ENCODE results near the gene PIK3AP1.

Gene PIK3AP1

GRCh38 chr10:96647466-96647865 is 72.8 kb downstream of the PIK3AP1 start:
- H2AFZ ChIP-seq (ENCODE audit: low read length) = no peak overlapping the region
- H3K9me2 ChIP-seq (replicated peaks; ENCODE audit: low read depth, low read length) = no peaks in the 10 kb centered on the region
- H3K4me3 ChIP-seq (ENCODE audit: low read length, poor library complexity, severe bottlenecking) = no peak overlapping the region
- no peak for TF ChIP-seq EZH2phosphoT487 (IDR thresholded peaks at IDR 0.05; ENCODE audit: borderline replicate concordance)
- no peak for TF ChIP-seq CTCF (conservative IDR thresholded peaks at IDR 0.05; ENCODE audit: low read length)
- no peaks in the 10 kb centered on the region for H3K9me3 ChIP-seq (ENCODE audit: insufficient read depth, low read depth, low read length)
- H3K9ac ChIP-seq (ENCODE audit: low read depth, low read length, poor library complexity, severe bottlenecking) = no peak overlapping the region
- no peaks in the 10 kb centered on the region for H4K20me1 ChIP-seq (ENCODE audit: insufficient read depth, low read length, poor library complexity, severe bottlenecking)
- no peak overlapping the region for H3K4me2 ChIP-seq (ENCODE audit: low read depth, low read length, poor library complexity, severe bottlenecking)
- peaks cover 60% of the 10 kb centered on the region; the same call in 1 of the 2 replicates for H3K36me3 ChIP-seq (ENCODE audit: insufficient read depth, low read length)
- H3F3A ChIP-seq (ENCODE audit: low read depth) = no peaks in the 10 kb centered on the region
- H3K27me3 ChIP-seq (ENCODE audit: insufficient read depth, low read length, poor library complexity, severe bottlenecking) = no peaks in the 10 kb centered on the region
- H3K79me2 ChIP-seq (ENCODE audit: insufficient read depth, low read length) = no peaks in the 10 kb centered on the region
- peaks cover 18% of the 10 kb centered on the region for H3K4me1 ChIP-seq (ENCODE audit: insufficient read depth, low read length, poor library complexity, severe bottlenecking)

GRCh38 chr10:96646751-96647166 is 73.6 kb downstream of the PIK3AP1 start:
- no peaks in the 10 kb centered on the region for H3K79me2 ChIP-seq (ENCODE audit: insufficient read depth, low read length)
- peaks cover 60% of the 10 kb centered on the region; the same call in 1 of the 2 replicates for H3K36me3 ChIP-seq (ENCODE audit: insufficient read depth, low read length)
- H3K9ac ChIP-seq (ENCODE audit: low read depth, low read length, poor library complexity, severe bottlenecking) = no peak overlapping the region
- no peaks in the 10 kb centered on the region for H3K9me2 ChIP-seq (replicated peaks; ENCODE audit: low read depth, low read length)
- no peak overlapping the region for H3K4me3 ChIP-seq (ENCODE audit: low read length, poor library complexity, severe bottlenecking)
- H3K27me3 ChIP-seq (ENCODE audit: insufficient read depth, low read length, poor library complexity, severe bottlenecking) = no peaks in the 10 kb centered on the region
- no peaks in the 10 kb centered on the region for H3F3A ChIP-seq (ENCODE audit: low read depth)
- no peaks in the 10 kb centered on the region for H3K9me3 ChIP-seq (ENCODE audit: insufficient read depth, low read depth, low read length)
- H3K4me1 ChIP-seq (ENCODE audit: insufficient read depth, low read length, poor library complexity, severe bottlenecking) = peaks cover 14% of the 10 kb centered on the region
- H4K20me1 ChIP-seq (ENCODE audit: insufficient read depth, low read length, poor library complexity, severe bottlenecking) = no peaks in the 10 kb centered on the region
- no peak for TF ChIP-seq CTCF (conservative IDR thresholded peaks at IDR 0.05; ENCODE audit: low read length)
- no peak for TF ChIP-seq EZH2phosphoT487 (IDR thresholded peaks at IDR 0.05; ENCODE audit: borderline replicate concordance)
- no peak overlapping the region for H2AFZ ChIP-seq (ENCODE audit: low read length)
- H3K4me2 ChIP-seq (ENCODE audit: low read depth, low read length, poor library complexity, severe bottlenecking) = no peak overlapping the region

GRCh38 chr10:96646301-96646700 is 74.0 kb downstream of the PIK3AP1 start:
- H3K9me2 ChIP-seq (replicated peaks; ENCODE audit: low read depth, low read length) = no peaks in the 10 kb centered on the region
- H4K20me1 ChIP-seq (ENCODE audit: insufficient read depth, low read length, poor library complexity, severe bottlenecking) = no peaks in the 10 kb centered on the region
- H3K4me2 ChIP-seq (ENCODE audit: low read depth, low read length, poor library complexity, severe bottlenecking) = no peak overlapping the region
- H3K36me3 ChIP-seq (ENCODE audit: insufficient read depth, low read length) = peaks cover 58% of the 10 kb centered on the region; the same call in 1 of the 2 replicates
- H3K9me3 ChIP-seq (ENCODE audit: insufficient read depth, low read depth, low read length) = no peaks in the 10 kb centered on the region
- no peaks in the 10 kb centered on the region for H3F3A ChIP-seq (ENCODE audit: low read depth)
- peaks cover 9% of the 10 kb centered on the region for H3K4me1 ChIP-seq (ENCODE audit: insufficient read depth, low read length, poor library complexity, severe bottlenecking)
- no peak for TF ChIP-seq EZH2phosphoT487 (IDR thresholded peaks at IDR 0.05; ENCODE audit: borderline replicate concordance)
- no peak for TF ChIP-seq CTCF (conservative IDR thresholded peaks at IDR 0.05; ENCODE audit: low read length)
- no peak overlapping the region for H2AFZ ChIP-seq (ENCODE audit: low read length)
- no peaks in the 10 kb centered on the region for H3K79me2 ChIP-seq (ENCODE audit: insufficient read depth, low read length)
- H3K27me3 ChIP-seq (ENCODE audit: insufficient read depth, low read length, poor library complexity, severe bottlenecking) = no peaks in the 10 kb centered on the region
- no peak overlapping the region for H3K9ac ChIP-seq (ENCODE audit: low read depth, low read length, poor library complexity, severe bottlenecking)
- H3K4me3 ChIP-seq (ENCODE audit: low read length, poor library complexity, severe bottlenecking) = no peak overlapping the region

Measured in Loucy (cell line).